ES-I3 (cell line): ENCODE data around the gene INO80D.
"Not testable (repeated sequence)": the region's sequence is repeated elsewhere in the genome, so short reads cannot be mapped to it uniquely, and the experiment has no call there.

Experiments used
- H3K36me3 ChIP-seq: 2 replicates; pipeline ENCODE4 v1.6.1; 2013; ENCODE audit warnings: mild to moderate bottlenecking, low read length, control low read depth, moderate library complexity; ENCODE audit not compliant: insufficient read depth
- H3K4me1 ChIP-seq: 2 replicates; pipeline ENCODE4 v1.6.1; 2013; ENCODE audit warnings: mild to moderate bottlenecking, control low read depth, low read length; ENCODE audit not compliant: insufficient read depth
- H3K9ac ChIP-seq: 2 replicates; pipeline ENCODE4 v1.6.1; 2013; ENCODE audit warnings: low read depth, mild to moderate bottlenecking, low read length, moderate library complexity
- H3K9me3 ChIP-seq: 2 replicates; pipeline ENCODE4 v1.6.1; 2013; ENCODE audit warnings: mild to moderate bottlenecking, low read length, moderate library complexity; ENCODE audit not compliant: control insufficient read depth, insufficient read depth

Gene INO80D

GRCh38 chr2:206085742-206086445 is at the start of gene INO80D:
TSS of gene INO80D (minus strand) at chr2:206086174. CDS start at chr2:206063016, 23,158 bp downstream.
- Histone ChIP-seq H3K4me1 (peaks cover 14% of the 10 kb centered on the region), H3K36me3 (no peaks in the 10 kb centered on the region; the same call in 1 of the 2 replicates), H3K9ac (peak within 1 kb of the TSS; percentile 100), H3K9me3 (no peaks in the 10 kb centered on the region)

GRCh38 chr2:206127656-206128055 is 41.7 kb upstream of the INO80D start:
- Histone ChIP-seq H3K36me3 (peaks cover 13% of the 10 kb centered on the region), H3K9ac (no peak overlapping the region), H3K4me1 (no peaks in the 10 kb centered on the region)

GRCh38 chr2:206125901-206126300 is 39.9 kb upstream of the INO80D start:
- Histone ChIP-seq H3K9me3 (no peaks in the 10 kb centered on the region), H3K4me1 (no peaks in the 10 kb centered on the region), H3K36me3 (peaks cover 13% of the 10 kb centered on the region), H3K9ac (no peak overlapping the region)

More at GRCh38 chr2:206127656-206128055, 41.7 kb upstream of the INO80D start:
- no peaks in the 10 kb centered on the region for H3K9me3 ChIP-seq

- peaks cover 15% of the 10 kb centered on the region for H3K36me3 ChIP-seq
- H3K9ac ChIP-seq, H3K4me1 ChIP-seq: not testable (repeated sequence)
Observed at GRCh38 chr2:206122569-206122968, 36.6 kb upstream of the INO80D start.

GRCh38 chr2:206116278-206116677 is 30.3 kb upstream of the INO80D start:
- Histone ChIP-seq H3K36me3 (peaks cover 6% of the 10 kb centered on the region; the same call in 1 of the 2 replicates), H3K9ac (no peak overlapping the region), H3K4me1 (no peaks in the 10 kb centered on the region), H3K9me3 (no peaks in the 10 kb centered on the region)

More at GRCh38 chr2:206122569-206122968, 36.6 kb upstream of the INO80D start:
- not testable (repeated sequence) for H3K9me3 ChIP-seq

GRCh38 chr2:206115026-206115578 is 29.1 kb upstream of the INO80D start:
- Histone ChIP-seq H3K9me3 (no peaks in the 10 kb centered on the region), H3K9ac (no peak overlapping the region), H3K4me1 (no peaks in the 10 kb centered on the region), H3K36me3 (no peaks in the 10 kb centered on the region)

GRCh38 chr2:206112846-206113547 is 27.0 kb upstream of the INO80D start:
- H3K4me1 ChIP-seq, result no peaks in the 10 kb centered on the region
- no peak overlapping the region for H3K9ac ChIP-seq
- no peaks in the 10 kb centered on the region for H3K36me3 ChIP-seq
- H3K9me3 ChIP-seq, result no peaks in the 10 kb centered on the region

- H3K9me3 ChIP-seq, result no peaks in the 10 kb centered on the region
- H3K9ac ChIP-seq, result no peak overlapping the region
- no peaks in the 10 kb centered on the region for H3K36me3 ChIP-seq
- no peaks in the 10 kb centered on the region for H3K4me1 ChIP-seq
Observed at GRCh38 chr2:206112108-206112507, 26.1 kb upstream of the INO80D start.

- Histone ChIP-seq H3K9ac (no peak overlapping the region), H3K36me3 (no peaks in the 10 kb centered on the region), H3K9me3 (no peaks in the 10 kb centered on the region), H3K4me1 (no peaks in the 10 kb centered on the region)
Observed at GRCh38 chr2:206108713-206109112, 22.7 kb upstream of the INO80D start.

- Histone ChIP-seq H3K9ac (no peak overlapping the region), H3K36me3 (no peaks in the 10 kb centered on the region), H3K4me1 (no peaks in the 10 kb centered on the region), H3K9me3 (no peaks in the 10 kb centered on the region)
Observed at GRCh38 chr2:206105541-206105940, 19.6 kb upstream of the INO80D start.

GRCh38 chr2:206105038-206105437 is 19.1 kb upstream of the INO80D start:
- no peaks in the 10 kb centered on the region for H3K9me3 ChIP-seq
- H3K36me3 ChIP-seq, result no peaks in the 10 kb centered on the region
- H3K9ac ChIP-seq, result no peak overlapping the region
- no peaks in the 10 kb centered on the region for H3K4me1 ChIP-seq

GRCh38 chr2:206098872-206099271 is 12.9 kb upstream of the INO80D start:
- not testable (repeated sequence) for H3K4me1 ChIP-seq, H3K36me3 ChIP-seq, H3K9ac ChIP-seq, H3K9me3 ChIP-seq

- Histone ChIP-seq H3K9me3 (no peaks in the 10 kb centered on the region), H3K4me1 (no peaks in the 10 kb centered on the region), H3K9ac (no peak overlapping the region), H3K36me3 (no peaks in the 10 kb centered on the region)
Observed at GRCh38 chr2:206098471-206098870, 12.5 kb upstream of the INO80D start.

- Histone ChIP-seq H3K9ac (no peak overlapping the region), H3K36me3 (no peaks in the 10 kb centered on the region), H3K4me1 (peaks cover 4% of the 10 kb centered on the region; the same call in 1 of the 2 replicates), H3K9me3 (no peaks in the 10 kb centered on the region)
Observed at GRCh38 chr2:206096876-206097275, 10.9 kb upstream of the INO80D start.
